H1 (cell line): Measurements from ENCODE around the gene SHOX. TPM values are rescaled to one million over a fixed set of nuclear protein-coding genes. Genes with fewer than 3 reads are reported as not detected.
A peak's percentile ranks its signal among the peaks of the same experiment; 100 is the strongest.
"Not testable (repeated sequence)": the region's sequence is repeated elsewhere in the genome, so short reads cannot be mapped to it uniquely, and the experiment has no call there.

Experiments
- CTCF ChIA-PET: fragments of 300-600 bp; sonication (Branson Sonifier 250); formaldehyde crosslinking; loops from one replicate; lab custom pipeline; 2021; ENCODE audit not compliant: partially characterized antibody; lab: Charles Lee
- POLR2A ChIA-PET: fragments of 300-600 bp; sonication (Branson Sonifier 250); formaldehyde crosslinking; loops from one replicate; lab custom pipeline; 2021; ENCODE audit warnings: inconsistent platforms; ENCODE audit not compliant: partially characterized antibody; lab: Charles Lee
- DNase-seq, 2 experiments: peaks; one replicate each; pipeline versions ENCODE4 v3.0.0 to v3.0.0-alpha.2; 2010 to 2022; ENCODE audit warnings: low spot score in 2 of 2, low read depth in 1 of 2, mixed read lengths in 1 of 2
- FAIRE-seq: peaks from 2 replicates; lab custom pipeline; 2011; peaks lifted over from hg19 to GRCh38; lab: Jason Lieb, UNC
- H2AFZ ChIP-seq: 2 replicates; pipeline ENCODE4 v1.8.1; 2012; ENCODE audit warnings: low read length, inconsistent platforms
- H2AK5ac ChIP-seq: 2 replicates; pipeline ENCODE4 v1.6.1; 2013; ENCODE audit warnings: low read depth, low read length
- H2BK120ac ChIP-seq: replicated peaks from 2 replicates; pipeline ENCODE3; 2013; ENCODE audit warnings: low read depth, low read length, inconsistent platforms
- H2BK12ac ChIP-seq: 2 replicates; pipeline ENCODE4 v1.6.1; 2013; ENCODE audit warnings: low read depth, low read length
- H2BK15ac ChIP-seq: 2 replicates; pipeline ENCODE4 v1.6.1; 2013; ENCODE audit warnings: low read length
- H2BK20ac ChIP-seq: 2 replicates; pipeline ENCODE4 v1.6.1; 2013; ENCODE audit warnings: low read length
- H2BK5ac ChIP-seq: 2 replicates; pipeline ENCODE4 v1.6.1; 2013; ENCODE audit warnings: low read depth, low read length
- H3K14ac ChIP-seq: 2 replicates; pipeline ENCODE4 v1.6.1; 2013; ENCODE audit warnings: inconsistent platforms; ENCODE audit not compliant: insufficient read length
- H3K18ac ChIP-seq: 2 replicates; pipeline ENCODE4 v1.6.1; 2013; ENCODE audit warnings: low read length; ENCODE audit errors: extremely low read depth
- H3K23ac ChIP-seq: 2 replicates; pipeline ENCODE4 v1.6.1; 2013; ENCODE audit warnings: inconsistent platforms; ENCODE audit not compliant: insufficient read length
- H3K23me2 ChIP-seq: 2 replicates; pipeline ENCODE4 v1.6.1; 2013; ENCODE audit warnings: low read depth, low read length
- H3K27ac ChIP-seq: 2 replicates; pipeline ENCODE4 v1.6.1; 2011; ENCODE audit warnings: low read depth, low read length, inconsistent platforms
- H3K27me3 ChIP-seq, 4 experiments: replicated peaks in 1 of 4; 1 replicate in 1 of 4; 2 replicates in 3 of 4; pipeline versions ENCODE4 v1.6.1 to v1.8.1; 2011 to 2013; ENCODE audit warnings: low read length in 3 of 4, mild to moderate bottlenecking in 3 of 4, inconsistent platforms in 2 of 4, mixed read lengths in 2 of 4, moderate library complexity in 1 of 4; ENCODE audit not compliant: control insufficient read depth in 3 of 4, insufficient read depth in 3 of 4; ENCODE audit errors: extremely low read depth in 1 of 4
- H3K36me3 ChIP-seq, 4 experiments: 2 replicates each; pipeline versions ENCODE4 v1.6.1 to v1.8.1; 2011 to 2013; ENCODE audit warnings: mild to moderate bottlenecking in 4 of 4, low read length in 3 of 4, moderate library complexity in 2 of 4, control low read depth in 1 of 4, inconsistent platforms in 1 of 4; ENCODE audit not compliant: insufficient read depth in 4 of 4, control insufficient read depth in 2 of 4
- H3K4ac ChIP-seq: replicated peaks from 2 replicates; pipeline ENCODE3; 2013; ENCODE audit warnings: low read length, low read depth, mixed read lengths, inconsistent platforms; ENCODE audit not compliant: insufficient read length
- H3K4me1 ChIP-seq, 4 experiments: replicated peaks in 1 of 4; 1 replicate in 1 of 4; 2 replicates in 3 of 4; pipeline versions ENCODE4 v1.6.1 to v1.8.1; 2011 to 2013; ENCODE audit warnings: low read length in 3 of 4, inconsistent platforms in 2 of 4, mixed read lengths in 1 of 4; ENCODE audit not compliant: insufficient read depth in 4 of 4, control insufficient read depth in 3 of 4
- H3K4me2 ChIP-seq, 2 experiments: 2 replicates each; pipeline versions ENCODE4 v1.6.1 to v1.8.1; 2011 to 2013; ENCODE audit warnings: low read depth in 2 of 2, low read length in 2 of 2, control low read depth in 1 of 2, inconsistent platforms in 1 of 2, mild to moderate bottlenecking in 1 of 2; ENCODE audit not compliant: insufficient read depth in 1 of 2
- H3K4me3 ChIP-seq, 4 experiments: fragments of 200-600, 300-600 bp in 1 of 4; sonication (generic), shearing (Covaris generic), sonication (Bioruptor Twin) in 1 of 4; 2 replicates each; pipeline versions ENCODE4 v1.5.1 to v1.8.1; 2011 to 2016; ENCODE audit warnings: low read length in 4 of 4, low read depth in 3 of 4, control low read depth in 2 of 4, inconsistent platforms in 2 of 4, mild to moderate bottlenecking in 2 of 4, mixed read lengths in 1 of 4, moderate library complexity in 1 of 4; ENCODE audit not compliant: insufficient read depth in 2 of 4; ENCODE audit errors: extremely low read depth in 1 of 4
- H3K56ac ChIP-seq: replicated peaks from 2 replicates; pipeline ENCODE3; 2013; ENCODE audit warnings: low read depth, mild to moderate bottlenecking, mixed read lengths, low read length, inconsistent platforms; ENCODE audit not compliant: insufficient read length
- H3K79me1 ChIP-seq: 2 replicates; pipeline ENCODE4 v1.6.1; 2013; ENCODE audit warnings: low read depth, low read length, control low read depth
- H3K79me2 ChIP-seq, 2 experiments: 2 replicates each; pipeline versions ENCODE4 v1.6.1 to v1.8.1; 2012 to 2013; ENCODE audit warnings: low read length in 2 of 2, mild to moderate bottlenecking in 2 of 2, inconsistent platforms in 1 of 2; ENCODE audit not compliant: insufficient read depth in 2 of 2, control insufficient read depth in 1 of 2
- H3K9ac ChIP-seq, 4 experiments: replicated peaks in 1 of 4; 1 replicate in 1 of 4; 2 replicates in 3 of 4; pipeline versions ENCODE4 v1.6.1 to v1.8.1; 2011 to 2013; ENCODE audit warnings: low read depth in 3 of 4, low read length in 3 of 4, control low read depth in 2 of 4, mild to moderate bottlenecking in 2 of 4, moderate library complexity in 2 of 4, inconsistent platforms in 1 of 4; ENCODE audit errors: extremely low read depth in 1 of 4
- H3K9me3 ChIP-seq, 2 experiments: 2 replicates each; pipeline versions ENCODE4 v1.6.1 to v1.8.1; 2012 to 2013; ENCODE audit warnings: mild to moderate bottlenecking in 2 of 2, moderate library complexity in 2 of 2, control low read depth in 1 of 2, inconsistent platforms in 1 of 2, low read depth in 1 of 2, low read length in 1 of 2, mixed read lengths in 1 of 2; ENCODE audit not compliant: insufficient read depth in 2 of 2
- H4K20me1 ChIP-seq, 2 experiments: replicated peaks in 1 of 2; 2 replicates each; pipeline versions ENCODE3 to v1.8.1; 2011 to 2013; ENCODE audit warnings: inconsistent platforms in 2 of 2, low read length in 2 of 2, mild to moderate bottlenecking in 1 of 2; ENCODE audit not compliant: insufficient read depth in 2 of 2, control insufficient read depth in 1 of 2
- H4K5ac ChIP-seq: 2 replicates; pipeline ENCODE4 v1.6.1; 2013; ENCODE audit warnings: low read length, low read depth, mixed read lengths, inconsistent platforms; ENCODE audit not compliant: insufficient read length
- H4K8ac ChIP-seq: 2 replicates; pipeline ENCODE4 v1.8.0; 2013; ENCODE audit warnings: mild to moderate bottlenecking, moderate library complexity, low read length, inconsistent platforms; ENCODE audit not compliant: insufficient read depth; ENCODE audit errors: extremely low read depth
- H4K91ac ChIP-seq: replicated peaks from 2 replicates; pipeline ENCODE3; 2013; ENCODE audit warnings: low read length, mixed read lengths, inconsistent platforms; ENCODE audit not compliant: insufficient read length
- WGBS, 2 experiments: shearing (Covaris generic) in 1 of 2; methylation state at CpG; one replicate each; pipeline versions ENCODE4 v1.1.6 to v1.1.7; 2013 to 2015; ENCODE audit warnings: low lambda C conversion rate in 2 of 2, mixed read lengths in 2 of 2, inconsistent platforms in 1 of 2, low coverage in 1 of 2, missing lambda C conversion rate in 1 of 2; ENCODE audit not compliant: insufficient replicate concordance in 2 of 2, insufficient coverage in 1 of 2, insufficient read length in 1 of 2; ENCODE audit errors: extremely low coverage in 1 of 2, missing lambda C conversion rate in 1 of 2; 5-methylcytosine and 5-hydroxymethylcytosine counted together
- polyA plus RNA-seq, 7 experiments: library from polyadenylated mRNA; depleted of rRNA in 3 of 7; stranded (reverse) in 5 of 7; unstranded in 2 of 7; fragments of >200 nt in 5 of 7; fragments of 200-250 nt in 2 of 7; gene quantifications; 1 replicate in 5 of 7; 2 replicates in 1 of 7; 4 replicates in 1 of 7; pipeline versions ENCODE4 v1.2.1 to v1.2.3, GENCODE V29; 2011 to 2013; ENCODE audit warnings: missing spikeins in 2 of 7, mixed read lengths in 2 of 7
- total RNA-seq: library from RNA; stranded (reverse); fragmentation: NEBNext Ultra II Directional; extraction: Animal tissue kit (Norgen Biotek cat#: 25700); gene quantifications from 2 replicates; pipeline ENCODE4 v1.2.1, GENCODE V29; 2021

SHOX gene
- total and polyA plus RNA-seq, 2 of the 8 experiments (the other 6 are each of a cell fraction or from before 2014, with no cell fraction given), result 0.05 to 0.15 TPM

GRCh38 chrX:589261-589660 lies 41.3 kb upstream of the SHOX start:
- H3K4ac ChIP-seq, H2AK5ac ChIP-seq, H3K36me3 ChIP-seq, H3K27me3 ChIP-seq, H3K9ac ChIP-seq, H4K20me1 ChIP-seq, H3K79me2 ChIP-seq, H3K14ac ChIP-seq, FAIRE-seq, H4K8ac ChIP-seq, H4K91ac ChIP-seq, H2AFZ ChIP-seq, H3K23me2 ChIP-seq, CTCF ChIA-PET, H3K27ac ChIP-seq, H3K56ac ChIP-seq, H2BK15ac ChIP-seq, H2BK20ac ChIP-seq, H2BK5ac ChIP-seq, H3K79me1 ChIP-seq, POLR2A ChIA-PET, H2BK12ac ChIP-seq, H3K4me2 ChIP-seq, H3K9me3 ChIP-seq, H3K4me3 ChIP-seq, H3K23ac ChIP-seq, H2BK120ac ChIP-seq, H3K18ac ChIP-seq, H3K4me1 ChIP-seq, H4K5ac ChIP-seq: not testable (repeated sequence)
- WGBS, 2 experiments, result 93% methylated on average over 18 of the region's 20 CpGs; no CpG with 5 or more reads in 1 of the 2 experiments
- peak in 1 of 2 experiments; percentile 33 for DNase-seq
